GM19452 (cell line): ENCODE measurements around the gene PABPN1L.

Experiments used
- ATAC-seq: cut with Tn5 transposase; IDR thresholded peaks from one replicate; pipeline ENCODE4 v1.9.1; 2021; ENCODE audit not compliant: unreplicated experiment

The PABPN1L gene, protein sequence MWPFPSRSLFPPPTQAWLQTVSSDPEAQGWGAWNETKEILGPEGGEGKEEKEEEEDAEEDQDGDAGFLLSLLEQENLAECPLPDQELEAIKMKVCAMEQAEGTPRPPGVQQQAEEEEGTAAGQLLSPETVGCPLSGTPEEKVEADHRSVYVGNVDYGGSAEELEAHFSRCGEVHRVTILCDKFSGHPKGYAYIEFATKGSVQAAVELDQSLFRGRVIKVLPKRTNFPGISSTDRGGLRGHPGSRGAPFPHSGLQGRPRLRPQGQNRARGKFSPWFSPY

DNA sequence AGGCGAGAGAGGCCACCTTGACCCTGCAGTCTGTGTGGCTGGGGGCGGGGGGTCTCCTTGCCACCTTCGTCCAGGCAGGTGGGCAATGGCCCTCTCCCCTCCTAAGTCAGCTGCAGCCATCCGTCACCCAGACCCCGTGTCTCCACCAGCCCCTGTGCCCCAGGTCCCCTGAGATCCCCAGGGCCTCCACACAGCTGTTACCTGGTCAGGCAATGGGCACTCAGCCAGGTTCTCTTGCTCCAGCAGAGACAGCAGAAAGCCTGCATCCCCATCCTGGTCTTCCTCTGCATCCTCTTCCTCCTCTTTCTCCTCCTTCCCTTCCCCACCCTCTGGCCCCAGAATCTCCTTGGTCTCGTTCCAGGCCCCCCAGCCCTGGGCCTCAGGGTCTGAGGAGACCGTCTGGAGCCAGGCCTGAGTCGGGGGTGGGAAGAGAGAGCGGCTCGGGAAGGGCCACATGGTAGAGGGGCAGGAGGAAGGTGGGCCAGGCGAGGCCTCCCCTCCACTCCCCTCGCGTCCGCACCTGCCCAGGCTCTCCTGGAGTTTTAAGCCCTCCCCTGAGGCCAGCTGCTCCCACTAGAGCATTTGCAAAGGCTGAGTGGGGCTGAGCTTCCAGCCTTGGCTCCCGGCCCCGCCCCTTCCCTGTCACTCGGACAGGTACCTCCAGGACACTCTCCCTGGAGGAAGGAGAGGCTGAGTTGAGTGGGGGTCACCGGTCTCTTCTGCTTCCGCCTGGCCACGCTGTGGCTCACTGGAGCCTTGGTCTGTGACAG is at the start of gene PABPN1L:
Gene PABPN1L, minus strand, starts transcription at position 510 of the 770 bp plus-strand sequence. Its CDS starts 54 bp downstream, at position 456.
- ATAC-seq: no peak

DNA sequence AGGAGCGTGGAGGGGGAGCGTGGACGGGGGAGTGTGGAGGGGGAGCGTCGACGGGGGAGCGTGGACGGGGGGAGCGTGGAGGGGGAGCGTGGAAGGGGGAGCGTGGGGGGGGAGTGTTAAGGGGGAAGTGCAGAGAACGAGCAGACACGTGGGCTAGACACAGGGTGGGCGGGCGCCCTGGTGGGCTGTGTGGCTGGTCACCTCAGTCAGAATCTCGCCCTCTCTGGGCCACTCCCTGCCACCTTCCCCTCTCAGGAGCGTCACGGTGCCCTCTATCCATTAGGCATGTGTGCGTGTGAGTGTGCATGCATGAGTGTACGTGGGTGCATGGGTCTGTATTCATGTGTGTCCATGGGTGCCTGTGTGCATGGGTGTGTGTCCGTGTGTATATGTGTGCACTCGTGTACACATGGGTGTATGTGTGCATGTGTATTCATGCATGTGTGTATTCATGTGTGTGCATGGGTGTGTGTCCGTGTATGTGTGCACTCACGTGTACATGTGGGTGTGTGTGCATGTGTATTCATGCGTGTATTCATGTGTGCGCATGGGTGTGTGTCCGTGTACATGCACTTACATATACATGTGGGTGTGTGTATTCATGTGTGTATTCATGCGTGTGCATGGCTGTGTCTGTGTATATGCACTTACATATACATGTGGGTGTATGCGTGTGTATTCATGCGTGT is 49.3 kb upstream of the PABPN1L start:
- no peak for ATAC-seq

DNA sequence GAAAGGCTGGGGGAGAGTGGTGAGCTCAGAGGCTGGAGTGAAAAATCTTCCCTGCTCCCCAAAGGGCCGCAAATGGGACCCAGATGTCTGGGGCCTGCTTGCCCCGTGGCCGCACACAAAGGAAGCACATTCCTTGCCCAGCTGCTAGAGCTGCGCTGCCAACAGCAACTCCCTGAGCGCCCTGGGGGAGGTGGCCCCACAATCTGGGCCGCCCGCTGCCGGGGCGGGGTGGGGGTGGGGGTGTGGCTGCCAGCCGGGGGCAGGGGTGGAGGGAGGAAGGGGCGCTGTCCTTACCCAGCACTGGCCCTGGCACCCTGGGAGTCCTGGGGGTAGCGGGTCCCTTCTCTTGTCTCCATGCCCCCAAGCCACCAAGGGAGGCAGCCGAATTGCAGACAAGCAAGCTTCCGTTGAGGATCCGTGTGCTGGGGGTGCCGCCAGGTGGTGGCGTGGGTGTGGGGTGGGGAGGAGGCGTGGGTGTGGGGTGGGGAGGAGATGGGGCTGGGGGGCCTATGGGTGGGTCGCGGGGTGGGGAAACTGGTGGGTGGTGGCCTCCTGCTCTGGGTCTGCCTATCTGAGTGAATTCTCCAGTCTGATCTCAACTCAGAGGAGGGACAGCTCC is 48.4 kb upstream of the PABPN1L start:
- no peak for ATAC-seq

DNA sequence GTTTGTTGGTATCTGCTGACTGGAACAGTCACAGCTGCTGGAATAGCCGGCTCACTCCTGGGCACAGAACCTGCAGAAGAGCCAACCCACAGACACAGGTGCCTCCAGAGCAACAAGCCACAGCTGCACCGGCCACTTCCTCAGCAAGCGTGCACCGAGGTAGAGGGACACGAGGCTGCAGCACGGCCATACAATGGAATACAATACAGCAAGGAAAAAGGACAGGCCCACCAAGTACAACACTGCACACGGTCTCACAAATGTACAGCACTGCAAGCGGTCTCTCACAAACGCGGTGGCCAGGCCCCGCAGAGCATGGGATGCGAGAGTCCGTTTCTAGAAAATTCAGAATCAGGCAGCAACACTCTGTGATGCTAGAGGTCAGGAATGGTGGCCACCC is 47.4 kb upstream of the PABPN1L start:
- no peak for ATAC-seq

DNA sequence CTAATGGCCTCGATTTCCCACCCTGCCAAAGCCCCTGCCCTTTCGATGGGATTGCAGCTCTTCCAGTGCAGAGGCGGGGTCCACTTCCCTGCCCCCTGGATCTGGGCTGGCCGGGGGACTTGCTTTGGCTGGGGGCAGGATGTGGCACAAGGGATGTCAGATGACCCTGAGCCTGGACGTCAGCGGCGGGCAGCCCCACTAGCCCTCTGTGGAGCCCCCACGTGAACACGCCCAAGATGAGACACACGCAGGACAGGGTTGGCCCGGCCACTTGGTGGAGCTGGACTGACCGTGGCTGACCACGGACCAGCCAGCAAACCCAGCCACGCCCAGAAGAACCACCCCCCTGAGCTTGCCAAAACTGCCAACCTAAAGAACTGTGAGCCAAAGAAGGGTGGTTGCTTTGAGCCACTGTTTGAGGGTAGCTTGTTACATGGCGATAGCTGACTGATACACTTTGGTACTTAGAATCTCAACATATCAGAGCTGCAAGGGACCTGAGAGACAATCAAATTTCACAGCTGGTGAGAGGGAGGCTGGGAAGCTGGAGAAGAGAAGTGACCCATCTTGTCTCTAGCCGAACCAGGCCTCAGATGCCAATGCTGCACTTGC is 46.6 kb upstream of the PABPN1L start:
- ATAC-seq: no peak

DNA sequence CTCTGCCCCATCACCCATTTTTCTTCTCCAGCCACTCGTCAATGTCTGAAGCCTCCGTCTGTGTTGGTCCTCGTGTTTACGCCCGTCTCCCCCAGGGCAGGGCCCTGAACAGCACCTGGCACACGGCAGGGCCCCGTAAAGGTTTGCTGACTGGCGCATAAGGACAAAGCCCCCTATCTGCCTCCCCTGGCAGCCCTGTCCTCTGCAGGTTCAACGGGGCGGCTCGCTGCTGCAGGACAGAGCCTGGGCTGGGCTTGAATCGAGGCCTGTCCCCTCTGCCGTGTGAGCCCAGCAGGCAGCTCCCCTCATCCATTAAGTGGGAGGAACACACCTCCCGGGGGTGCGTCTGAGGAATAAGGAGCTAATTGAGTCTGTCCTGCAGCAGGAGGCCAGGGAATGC is 46.1 kb upstream of the PABPN1L start:
- ATAC-seq: no peak

DNA sequence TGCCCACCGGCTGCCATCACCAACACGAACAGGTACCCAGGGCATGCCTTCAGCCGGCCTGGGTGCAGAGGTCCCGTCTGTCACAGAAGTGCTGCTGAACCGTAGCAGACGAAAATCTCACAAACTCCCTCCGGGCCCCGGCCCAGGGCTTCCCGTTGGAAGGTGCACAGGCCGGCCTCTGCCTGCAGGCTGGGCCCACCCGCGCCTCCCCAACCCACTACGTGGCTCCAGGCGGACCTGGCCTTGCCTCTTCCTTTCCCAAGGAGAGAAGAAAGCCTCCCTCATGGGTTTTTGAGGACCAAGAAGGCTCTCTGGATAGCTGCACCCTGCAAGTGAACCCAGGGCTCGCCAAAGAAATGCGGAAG is 45.5 kb upstream of the PABPN1L start:
- no peak for ATAC-seq

DNA sequence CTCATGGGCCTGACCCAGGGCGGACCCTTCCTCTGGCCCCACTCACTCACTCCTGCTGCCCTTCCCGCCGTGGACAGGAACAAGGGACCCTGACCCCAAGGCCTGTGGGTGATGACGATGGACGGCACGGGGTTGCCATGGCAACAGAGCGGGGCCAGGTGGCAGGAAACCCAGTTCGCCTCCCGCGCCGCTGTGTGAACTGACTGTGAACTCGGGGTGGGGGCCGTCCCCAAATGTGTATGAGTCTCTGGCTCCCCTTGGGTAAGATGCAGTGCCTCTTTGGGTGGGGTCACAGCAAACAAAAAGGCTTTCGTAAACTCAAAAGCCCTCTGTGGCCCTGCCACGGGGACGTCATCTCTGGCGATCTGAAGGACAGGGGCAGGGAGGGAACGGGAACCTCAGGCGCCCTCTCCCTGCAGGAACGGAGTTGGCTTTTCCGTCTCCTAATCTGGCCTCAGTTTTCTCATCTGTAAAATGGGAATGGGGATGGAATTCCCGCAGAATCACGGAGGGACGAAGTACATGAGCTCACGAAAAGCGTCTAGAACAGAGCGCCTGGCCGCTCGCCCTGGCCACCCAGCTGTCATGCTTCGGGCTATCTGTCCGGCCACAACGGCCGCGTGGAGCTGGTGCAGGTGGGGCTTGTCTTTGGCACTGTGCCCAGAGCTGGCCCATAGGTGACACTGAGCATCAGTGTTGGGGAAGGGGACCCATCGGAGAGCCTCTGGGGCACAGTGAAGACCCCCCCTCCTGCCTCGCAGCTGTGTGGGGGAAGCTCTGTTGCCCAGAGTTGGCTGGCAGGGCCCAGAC is 44.9 kb upstream of the PABPN1L start:
- ATAC-seq: no peak

DNA sequence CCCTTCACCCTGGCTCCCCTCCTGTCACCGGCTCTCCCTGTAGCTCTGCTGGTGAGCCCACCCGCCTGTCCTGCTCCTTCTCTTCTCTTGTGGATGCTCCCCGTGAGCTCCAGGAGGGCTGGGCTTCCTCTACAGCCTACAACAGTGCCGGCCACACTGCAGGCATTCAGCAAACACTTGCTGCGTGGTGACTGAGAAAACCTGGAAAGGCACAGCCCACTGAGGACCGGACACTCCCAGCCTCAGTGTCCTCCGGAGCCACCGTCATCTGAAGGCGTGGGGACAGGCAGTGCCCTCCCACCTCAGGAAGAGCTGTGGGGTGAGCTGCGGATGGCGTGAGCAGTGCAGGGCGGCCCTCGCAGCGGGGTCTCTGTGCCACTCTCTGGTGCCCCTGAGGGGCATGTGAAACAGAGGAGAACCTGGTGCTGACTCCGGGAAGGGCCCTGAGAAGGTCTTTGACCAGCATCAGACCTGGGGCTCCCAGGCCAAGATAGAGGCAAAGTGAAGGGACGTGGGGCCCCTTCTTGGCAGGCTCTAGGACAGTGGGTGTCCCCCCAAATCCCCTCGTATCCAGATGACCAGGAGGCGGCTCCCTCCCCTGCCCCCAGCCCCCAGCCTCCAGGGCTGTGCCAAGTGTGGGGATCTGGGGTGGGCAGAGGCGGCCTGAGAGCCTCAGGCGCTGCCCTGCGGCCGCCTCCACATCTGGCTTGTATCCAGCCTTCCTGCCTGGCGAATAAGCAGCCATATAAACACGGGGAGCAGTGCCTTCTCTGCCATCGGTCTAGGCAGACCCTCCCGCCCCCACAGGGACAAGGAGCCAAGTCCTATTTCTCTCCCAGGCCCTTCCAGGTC is 44.0 kb upstream of the PABPN1L start:
- ATAC-seq: no peak

DNA sequence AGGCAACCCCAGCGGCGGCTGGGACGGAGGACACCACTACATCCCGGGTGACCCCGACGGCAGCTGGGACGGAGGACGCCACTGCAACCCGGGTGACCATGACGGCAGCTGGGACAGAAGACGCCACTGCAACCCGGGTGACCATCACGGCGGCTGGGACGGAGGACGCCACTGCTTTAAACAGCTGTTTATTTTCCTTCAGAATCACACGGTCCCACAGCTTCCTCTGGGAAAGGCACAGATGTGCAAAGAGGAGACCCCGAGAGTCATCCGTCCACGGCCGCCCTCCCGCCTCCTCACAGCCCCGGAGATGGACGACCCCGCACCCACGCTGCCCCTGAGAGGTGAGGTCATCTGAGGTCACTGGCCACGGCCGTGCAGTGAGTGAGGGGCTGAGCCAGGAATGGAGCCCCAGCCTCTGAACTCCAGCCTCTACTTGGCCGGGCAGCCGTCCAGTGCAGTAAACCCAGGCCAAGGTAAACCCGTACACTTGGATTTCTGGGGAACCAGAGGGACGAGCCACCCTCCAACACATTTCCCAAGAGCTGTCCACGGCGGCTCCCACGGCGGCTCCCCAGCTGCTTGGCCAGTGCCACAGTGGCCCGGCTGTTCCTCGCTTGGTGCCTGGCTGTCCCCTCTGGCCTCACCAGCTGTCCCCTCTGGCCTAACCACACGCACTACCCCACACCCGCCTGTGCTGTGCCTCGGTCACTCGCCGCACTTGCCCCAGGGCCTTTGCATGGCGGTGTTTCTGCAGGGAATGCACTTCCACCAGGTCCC is 43.2 kb upstream of the PABPN1L start:
- no peak for ATAC-seq

DNA sequence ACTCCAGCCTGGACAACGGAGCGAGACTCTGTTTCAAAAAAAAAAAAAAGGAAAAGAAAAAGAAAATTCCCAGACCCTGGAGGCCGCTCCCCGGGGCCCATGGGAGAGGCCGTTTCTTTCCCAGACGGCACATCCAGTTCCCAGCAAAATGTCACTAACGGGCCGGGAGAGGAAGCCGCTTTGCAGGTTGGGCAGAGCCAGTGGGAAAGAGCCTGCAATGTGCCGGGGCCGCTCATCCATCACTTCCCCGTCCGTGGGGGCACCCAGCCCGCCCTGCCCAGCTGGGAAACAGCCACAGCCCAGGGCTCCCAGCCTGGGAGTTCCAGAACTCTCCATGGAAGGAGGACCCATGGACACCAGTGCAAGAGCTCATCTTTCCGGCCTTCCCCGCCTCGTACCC is 41.8 kb upstream of the PABPN1L start:
- no peak for ATAC-seq

DNA sequence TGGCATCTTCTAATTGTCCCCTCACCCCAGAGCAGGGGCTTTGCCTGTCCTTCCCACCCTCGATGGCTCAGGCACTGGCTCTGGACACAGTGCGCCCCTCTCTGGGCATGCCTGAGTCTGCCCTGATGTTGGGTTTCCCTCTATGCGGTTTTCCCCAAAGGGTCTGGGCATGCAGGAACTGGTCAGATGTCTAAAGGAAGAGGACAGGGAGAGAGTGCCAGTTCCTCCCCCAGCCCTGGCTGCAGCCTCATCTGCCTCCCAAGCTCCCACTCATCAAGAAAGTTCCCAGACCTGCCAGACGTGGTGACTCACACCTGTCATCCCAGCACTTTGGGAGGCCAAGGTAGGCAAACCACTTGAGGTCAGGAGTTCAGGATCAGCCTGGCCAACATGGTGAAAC is 41.3 kb upstream of the PABPN1L start:
- ATAC-seq: no peak

DNA sequence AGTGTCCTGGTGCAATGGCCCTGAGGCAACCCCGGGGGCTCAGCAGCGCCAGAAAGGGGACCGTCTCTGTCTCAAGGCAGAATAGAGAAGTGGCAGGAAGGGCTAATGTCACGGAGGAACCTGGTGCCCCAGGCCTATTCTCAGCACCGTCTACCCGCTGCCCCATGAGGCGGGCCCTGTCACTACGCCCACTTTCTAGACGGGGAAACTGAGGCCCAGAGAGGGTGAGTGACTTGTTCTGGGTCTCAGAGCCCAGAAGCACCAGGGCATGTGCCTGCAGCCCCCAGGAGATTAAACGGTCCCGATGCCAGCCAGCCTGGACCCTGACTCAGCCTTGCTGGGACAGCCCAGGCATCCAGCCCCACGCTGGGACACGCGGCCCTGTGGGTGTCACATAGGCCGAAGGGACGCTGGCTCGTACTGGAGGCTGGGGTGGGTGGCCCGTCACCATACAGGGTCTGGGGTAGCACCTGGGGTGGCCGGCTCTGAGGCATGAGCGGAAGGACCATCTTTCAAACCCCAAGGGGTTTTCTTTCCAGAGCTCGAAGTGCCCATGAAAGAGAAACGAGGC is 40.2 kb upstream of the PABPN1L start:
- no peak for ATAC-seq

DNA sequence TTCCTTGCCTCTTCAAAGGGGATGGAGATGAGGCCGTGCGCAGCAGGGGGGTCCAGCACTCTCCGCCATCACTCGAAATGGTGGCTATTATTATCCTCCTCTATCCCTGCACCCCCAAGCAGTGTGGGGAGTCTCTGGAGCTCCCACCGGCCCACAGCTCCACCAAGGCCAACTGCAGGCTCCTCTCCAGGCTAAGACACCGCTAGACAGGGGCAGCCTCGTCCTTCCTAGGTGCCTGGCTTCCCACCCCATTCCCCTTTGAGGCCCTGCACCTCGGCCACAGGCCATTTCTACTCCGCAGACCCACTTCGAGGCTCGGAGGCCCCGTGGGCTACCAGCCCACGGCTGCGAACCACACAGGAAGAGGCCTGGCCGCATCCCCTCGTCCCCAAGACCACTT is 39.6 kb upstream of the PABPN1L start:
- ATAC-seq: no peak

DNA sequence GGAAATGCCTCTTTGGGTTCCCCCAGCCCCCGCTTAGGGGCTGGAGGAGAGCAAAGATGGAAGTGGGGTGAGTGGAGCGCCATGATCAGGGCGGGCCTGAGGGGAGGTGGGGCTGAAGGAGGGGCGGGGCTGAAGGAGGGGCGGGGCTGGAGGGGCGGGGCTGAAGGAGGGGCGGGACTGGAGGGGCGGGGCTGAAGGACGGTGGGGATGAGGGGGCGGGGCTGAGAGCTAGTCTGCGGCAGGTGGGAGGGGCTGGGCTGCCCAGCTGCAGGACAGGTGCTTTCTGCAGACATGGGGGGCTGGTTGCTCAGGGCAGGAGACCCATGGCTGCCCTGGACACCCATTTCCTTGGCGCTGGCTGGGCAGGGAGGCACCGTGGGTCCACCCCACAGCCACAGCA is 39.1 kb upstream of the PABPN1L start:
- ATAC-seq: no peak

DNA sequence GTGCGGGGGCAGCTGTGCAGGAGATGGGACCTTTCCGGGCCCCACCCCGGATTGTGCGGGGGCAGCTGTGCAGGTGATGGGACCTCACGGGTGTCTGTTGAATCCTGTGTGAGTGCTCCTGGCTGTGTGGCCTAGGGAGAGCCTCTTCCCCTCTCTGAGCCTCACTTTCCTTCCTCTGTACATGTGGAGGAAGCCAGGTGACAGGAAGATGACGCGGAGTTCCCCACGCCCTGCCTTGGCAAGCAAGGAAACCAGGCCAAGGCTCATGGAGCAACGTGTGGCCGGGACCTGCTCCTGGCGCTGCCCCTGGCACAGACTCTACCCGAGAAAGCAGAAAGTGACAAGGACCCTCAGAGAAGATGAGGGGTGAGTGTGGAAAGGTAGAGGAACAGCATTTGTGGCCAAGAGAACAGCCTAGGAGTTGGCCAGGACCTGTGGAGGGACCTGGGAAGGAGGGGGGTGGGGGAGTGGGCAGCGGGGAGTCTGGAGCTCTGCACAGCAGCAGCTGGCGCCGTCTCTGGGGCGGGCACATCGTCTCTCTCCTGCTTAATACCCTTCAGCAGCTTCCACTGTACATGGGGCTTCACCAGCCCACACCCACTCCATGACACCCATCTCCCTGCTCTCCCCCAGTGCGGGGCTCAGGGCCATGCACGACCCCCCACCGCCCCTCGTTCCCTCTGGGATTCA is 38.4 kb upstream of the PABPN1L start:
- ATAC-seq: no peak

DNA sequence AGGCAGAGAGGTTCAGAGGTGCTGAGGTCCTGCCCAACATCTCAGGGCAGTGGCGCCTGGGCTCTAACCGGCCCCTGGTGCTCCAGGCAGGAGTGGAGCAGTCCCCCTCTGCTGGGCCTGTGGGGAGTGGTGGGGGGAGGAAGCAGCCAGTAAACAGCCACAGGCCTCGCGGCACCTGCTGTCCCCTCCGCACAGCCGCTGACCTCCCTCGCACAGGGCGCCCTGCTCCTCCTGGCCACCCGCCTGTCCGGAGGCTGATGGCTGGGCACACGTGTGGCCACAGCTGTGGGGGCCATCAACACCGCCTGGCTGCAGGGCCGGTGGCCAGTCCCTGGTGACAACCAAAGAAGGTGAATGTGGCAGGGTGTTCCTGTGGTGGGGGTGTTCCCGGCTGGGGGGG is 36.8 kb upstream of the PABPN1L start:
- no peak for ATAC-seq

DNA sequence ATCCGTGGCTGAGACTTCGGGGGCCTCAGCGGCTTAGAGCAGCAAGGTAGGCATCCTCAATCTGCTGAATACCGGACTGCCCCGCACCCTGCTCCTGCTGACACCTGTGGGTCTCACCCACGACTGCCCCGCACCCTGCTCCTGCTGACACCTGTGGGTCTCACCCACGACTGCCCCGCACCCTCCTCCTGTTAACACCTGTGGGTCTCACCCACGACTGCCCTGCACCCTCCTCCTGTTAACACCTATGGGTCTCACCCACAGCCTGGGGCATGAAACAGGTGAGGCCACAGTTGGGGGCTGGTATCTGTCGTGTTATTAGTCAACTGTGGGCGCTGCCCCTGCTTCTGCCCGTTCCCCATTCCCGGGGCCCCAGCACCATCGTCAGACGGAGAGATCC is 36.3 kb upstream of the PABPN1L start:
- no peak for ATAC-seq
